Ishikawa (cell line): ENCODE data around the gene UBA3.

Source experiments
- CEBPB ChIP-seq: IDR thresholded peaks from 2 replicates; pipeline ENCODE4 v1.6.1; 2012
- CREB1 ChIP-seq: IDR thresholded peaks from 2 replicates; pipeline ENCODE4 v1.6.1; 2012; ENCODE audit warnings: low read depth
- EGR1 ChIP-seq: IDR thresholded peaks from 2 replicates; pipeline ENCODE4 v1.6.1; 2012
- EP300 ChIP-seq: IDR thresholded peaks from 2 replicates; pipeline ENCODE4 v1.6.1; 2012; ENCODE audit warnings: borderline replicate concordance
- FOXM1 ChIP-seq: IDR thresholded peaks from 2 replicates; pipeline ENCODE4 v1.6.1; 2012; ENCODE audit warnings: low read depth, borderline replicate concordance
- NFIC ChIP-seq: IDR thresholded peaks from 2 replicates; pipeline ENCODE4 v1.6.1; 2012
- RAD21 ChIP-seq: IDR thresholded peaks from 2 replicates; pipeline ENCODE4 v1.6.1; 2012; ENCODE audit warnings: low read depth
- REST ChIP-seq: IDR thresholded peaks from 2 replicates; pipeline ENCODE4 v1.6.1; 2012; ENCODE audit warnings: low read depth, mild to moderate bottlenecking
- TAF1 ChIP-seq: IDR thresholded peaks from 2 replicates; pipeline ENCODE4 v1.6.1; 2012; ENCODE audit warnings: low read depth, mild to moderate bottlenecking
- TCF12 ChIP-seq: IDR thresholded peaks from 2 replicates; pipeline ENCODE4 v1.6.1; 2012; ENCODE audit warnings: low read depth
- TEAD4 ChIP-seq: IDR thresholded peaks from 2 replicates; pipeline ENCODE4 v1.6.1; 2012
- USF1 ChIP-seq: IDR thresholded peaks from 2 replicates; pipeline ENCODE4 v1.6.1; 2012
- YY1 ChIP-seq: IDR thresholded peaks from 2 replicates; pipeline ENCODE4 v1.6.1; 2012; ENCODE audit warnings: low read depth
- ZBTB7A ChIP-seq: IDR thresholded peaks from 2 replicates; pipeline ENCODE4 v1.6.1; 2012; ENCODE audit warnings: low read depth
- TF ChIP-seq, protein P1 (sequence below): IDR thresholded peaks from 2 replicates; pipeline ENCODE4 v1.6.1; 2012

UBA3 gene

DNA sequence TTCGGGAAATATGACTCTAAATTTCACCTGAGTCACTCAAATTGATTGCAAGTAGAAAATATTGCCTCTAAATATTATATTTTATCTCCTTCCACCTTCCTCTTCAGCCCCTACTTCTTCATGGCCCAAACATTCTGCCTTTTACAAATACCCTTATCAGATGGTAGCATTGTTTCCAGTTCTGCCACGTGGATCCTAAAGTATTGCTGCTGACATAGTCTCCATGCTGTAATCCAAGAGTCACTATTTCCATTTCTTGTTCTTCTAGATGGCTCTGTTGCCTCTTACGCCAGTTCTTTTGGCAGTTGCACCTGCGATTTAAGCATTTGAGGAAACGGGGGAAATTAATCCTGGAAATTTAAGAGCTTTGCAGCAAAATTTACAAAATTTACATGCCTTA lies 28.6 kb upstream of the UBA3 start:
- TF ChIP-seq TCF12, result no peak
- no peak for TF ChIP-seq REST
- no peak for TF ChIP-seq RAD21
- TF ChIP-seq USF1, result no peak
- no peak for TF ChIP-seq EGR1
- TF ChIP-seq, protein P1, sequence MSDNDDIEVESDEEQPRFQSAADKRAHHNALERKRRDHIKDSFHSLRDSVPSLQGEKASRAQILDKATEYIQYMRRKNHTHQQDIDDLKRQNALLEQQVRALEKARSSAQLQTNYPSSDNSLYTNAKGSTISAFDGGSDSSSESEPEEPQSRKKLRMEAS, result no peak
- no peak for TF ChIP-seq FOXM1
- no peak for TF ChIP-seq YY1
- no peak for TF ChIP-seq NFIC
- TF ChIP-seq EP300, result no peak
- TF ChIP-seq ZBTB7A, result no peak
- no peak for TF ChIP-seq CEBPB
- TF ChIP-seq CREB1, result no peak
- no peak for TF ChIP-seq TEAD4
- no peak for TF ChIP-seq TAF1

GRCh38 chr3:69107841-69108240 lies 27.7 kb upstream of the UBA3 start:
- TF ChIP-seq, protein P1, result no peak
- TF ChIP-seq CEBPB (no peak), REST (no peak), NFIC (no peak), TCF12 (no peak), EP300 (no peak), EGR1 (no peak), TAF1 (no peak), USF1 (no peak), CREB1 (no peak)

DNA sequence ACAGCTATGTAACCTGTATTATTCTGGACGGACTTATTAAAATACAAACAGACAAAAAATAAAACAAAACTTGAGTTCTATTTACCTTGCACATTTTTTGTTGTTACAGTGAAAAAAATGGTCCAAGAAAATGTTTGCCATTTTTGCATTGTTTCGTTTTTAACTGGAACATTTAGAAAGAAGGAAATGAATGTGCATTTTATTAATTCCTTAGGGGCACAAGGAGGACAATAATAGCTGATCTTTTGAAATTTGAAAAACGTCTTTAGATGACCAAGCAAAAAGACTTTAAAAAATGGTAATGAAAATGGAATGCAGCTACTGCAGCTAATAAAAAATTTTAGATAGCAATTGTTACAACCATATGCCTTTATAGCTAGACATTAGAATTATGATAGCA lies 25.2 kb upstream of the UBA3 start:
- TF ChIP-seq, protein P1, result no peak
- TF ChIP-seq EP300 (no peak), TCF12 (no peak), RAD21 (no peak), NFIC (no peak), EGR1 (no peak)

DNA sequence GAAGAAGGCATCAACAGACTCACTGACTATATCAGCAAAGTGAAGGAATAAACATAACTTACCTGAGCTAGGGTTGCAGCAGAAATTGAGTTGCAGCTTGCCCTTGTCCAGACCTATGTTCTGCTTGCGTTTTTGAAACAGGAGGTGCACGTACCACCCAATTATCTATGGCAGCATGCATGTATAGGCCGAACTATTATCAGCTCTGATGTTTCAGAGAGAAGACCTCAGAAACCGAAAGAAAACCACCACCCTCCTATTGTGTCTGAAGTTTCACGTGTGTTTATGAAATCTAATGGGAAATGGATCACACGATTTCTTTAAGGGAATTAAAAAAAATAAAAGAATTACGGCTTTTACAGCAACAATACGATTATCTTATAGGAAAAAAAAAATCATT lies 24.4 kb upstream of the UBA3 start:
- no peak for TF ChIP-seq EP300
- no peak for TF ChIP-seq ZBTB7A
- TF ChIP-seq, protein P1, result no peak
- TF ChIP-seq REST, result no peak
- no peak for TF ChIP-seq CREB1
- TF ChIP-seq TCF12, result no peak
- TF ChIP-seq TEAD4, result no peak
- TF ChIP-seq CEBPB, result no peak
- TF ChIP-seq RAD21, result no peak
- no peak for TF ChIP-seq EGR1
- TF ChIP-seq FOXM1, result no peak
- no peak for TF ChIP-seq USF1
- TF ChIP-seq YY1, result no peak
- TF ChIP-seq NFIC, result no peak
- no peak for TF ChIP-seq TAF1
